HEK293 (cell line): Measurements from ENCODE around the gene CDIPT.
"Not testable (repeated sequence)": the region's sequence is repeated elsewhere in the genome, so short reads cannot be mapped to it uniquely, and the experiment has no call there.

Source experiments
- CTCF ChIA-PET: fragments of 350-600 bp; formaldehyde crosslinking; extraction: SDS; loops from one replicate; lab custom pipeline; 2021; ENCODE audit warnings: antibody characterized with exemption; lab: Yijun Ruan, JAX
- POLR2A ChIA-PET: fragments of 300-600 bp; formaldehyde crosslinking; extraction: SDS; loops from one replicate; lab custom pipeline; 2020; ENCODE audit warnings: antibody characterized with exemption, inconsistent platforms; lab: Yijun Ruan, JAX
- H3K27ac ChIP-seq: fragments of 200-500 bp; sonication (Bioruptor generic); 2 replicates; pipeline ENCODE4 v1.5.1; 2014; ENCODE audit warnings: low read depth, low read length, control low read depth, inconsistent platforms; ENCODE audit errors: extremely low read depth
- H3K36me3 ChIP-seq, 2 experiments: fragments of 200-500 bp in 1 of 2; sonication (Bioruptor generic) in 1 of 2; 1 replicate in 1 of 2; 2 replicates in 1 of 2; pipeline ENCODE4 v1.5.1; 2014 to 2017; ENCODE audit warnings: inconsistent platforms in 2 of 2, low read length in 2 of 2; ENCODE audit not compliant: control insufficient read depth in 2 of 2, insufficient read depth in 1 of 2
- H3K4me1 ChIP-seq: fragments of 200-500 bp; sonication (Bioruptor generic); 2 replicates; pipeline ENCODE4 v1.5.1; 2014; ENCODE audit warnings: mild to moderate bottlenecking, low read length, inconsistent platforms; ENCODE audit not compliant: control insufficient read depth, insufficient read depth
- H3K4me3 ChIP-seq: 2 replicates; pipeline ENCODE4 v1.5.1; 2011; ENCODE audit warnings: low read depth, mild to moderate bottlenecking, control low read depth, low read length, moderate library complexity
- H3K9me3 ChIP-seq: fragments of 200-500 bp; sonication (Bioruptor generic); 2 replicates; pipeline ENCODE4 v1.5.1; 2014; ENCODE audit warnings: low read depth, low read length, inconsistent platforms; ENCODE audit not compliant: control insufficient read depth, insufficient read depth
- IKZF3 ChIP-seq: fragments of 450-650 bp; IDR thresholded peaks from 2 replicates; pipeline ENCODE4 v1.5.0; 2018; ENCODE audit warnings: missing biosample characterization, mild to moderate bottlenecking, missing genetic modification characterization, moderate library complexity
- KLF10 ChIP-seq: fragments of 450-650 bp; IDR thresholded peaks from 2 replicates; pipeline ENCODE4 v1.5.1; 2018; ENCODE audit warnings: missing biosample characterization, mild to moderate bottlenecking, missing genetic modification characterization
- MZF1 ChIP-seq: fragments of 450-650 bp; formaldehyde crosslinking; IDR thresholded peaks from 2 replicates; pipeline ENCODE4 v1.5.1; 2017; ENCODE audit warnings: missing biosample characterization, missing genetic modification characterization, borderline replicate concordance
- REST ChIP-seq: fragments of 450-650 bp; formaldehyde crosslinking; IDR thresholded peaks from 2 replicates; pipeline ENCODE4 v1.5.1; 2016; ENCODE audit warnings: missing biosample characterization, missing genetic modification characterization
- TCF7L2 ChIP-seq: IDR thresholded peaks from 2 replicates; pipeline ENCODE4 v1.6.1; 2011; ENCODE audit warnings: low read depth, mild to moderate bottlenecking, inconsistent platforms, low read length, moderate library complexity, borderline replicate concordance
- WT1 ChIP-seq: fragments of 450-650 bp; formaldehyde crosslinking; IDR thresholded peaks from 2 replicates; pipeline ENCODE4 v1.5.1; 2016; ENCODE audit warnings: missing biosample characterization, missing genetic modification characterization
- ZBTB21 ChIP-seq: fragments of 450-650 bp; formaldehyde crosslinking; IDR thresholded peaks from 2 replicates; pipeline ENCODE4 v1.5.1; 2017; ENCODE audit warnings: missing biosample characterization, missing genetic modification characterization
- ZIC2 ChIP-seq: fragments of 450-650 bp; formaldehyde crosslinking; IDR thresholded peaks from 2 replicates; pipeline ENCODE4 v1.5.1; 2016; ENCODE audit warnings: missing biosample characterization, missing genetic modification characterization
- ZNF114 ChIP-seq: fragments of 450-650 bp; formaldehyde crosslinking; IDR thresholded peaks from 2 replicates; pipeline ENCODE4 v1.5.0; 2017; ENCODE audit warnings: missing biosample characterization, missing genetic modification characterization
- ZNF121 ChIP-seq: fragments of 450-650 bp; formaldehyde crosslinking; IDR thresholded peaks from 2 replicates; pipeline ENCODE4 v1.5.1; 2016; ENCODE audit warnings: missing biosample characterization, missing genetic modification characterization
- ZNF157 ChIP-seq: fragments of 450-650 bp; formaldehyde crosslinking; IDR thresholded peaks from 2 replicates; pipeline ENCODE4 v1.5.1; 2016; ENCODE audit warnings: missing biosample characterization, missing genetic modification characterization
- ZNF16 ChIP-seq: fragments of 450-650 bp; formaldehyde crosslinking; IDR thresholded peaks from 2 replicates; pipeline ENCODE4 v1.5.1; 2016; ENCODE audit warnings: low read depth, missing biosample characterization, missing genetic modification characterization
- ZNF23 ChIP-seq: fragments of 450-650 bp; formaldehyde crosslinking; IDR thresholded peaks from 2 replicates; pipeline ENCODE4 v1.5.1; 2016; ENCODE audit warnings: missing biosample characterization, missing genetic modification characterization, borderline replicate concordance
- ZNF266 ChIP-seq: fragments of 450-650 bp; formaldehyde crosslinking; IDR thresholded peaks from 2 replicates; pipeline ENCODE4 v1.5.1; 2016; ENCODE audit warnings: missing biosample characterization, missing genetic modification characterization, low read depth
- ZNF350 ChIP-seq: fragments of 450-650 bp; formaldehyde crosslinking; IDR thresholded peaks from 2 replicates; pipeline ENCODE4 v1.5.0; 2017; ENCODE audit warnings: missing biosample characterization, mild to moderate bottlenecking, missing genetic modification characterization
- ZNF416 ChIP-seq: fragments of 450-650 bp; formaldehyde crosslinking; IDR thresholded peaks from 2 replicates; pipeline ENCODE4 v1.5.1; 2016; ENCODE audit warnings: missing biosample characterization, missing genetic modification characterization
- ZNF48 ChIP-seq: fragments of 450-650 bp; formaldehyde crosslinking; IDR thresholded peaks from 2 replicates; pipeline ENCODE4 v1.5.1; 2016; ENCODE audit warnings: missing biosample characterization, missing genetic modification characterization
- ZNF510 ChIP-seq: fragments of 450-650 bp; formaldehyde crosslinking; IDR thresholded peaks from 2 replicates; pipeline ENCODE4 v1.5.1; 2018; ENCODE audit warnings: mild to moderate bottlenecking, missing genetic modification characterization, missing biosample characterization; ENCODE audit not compliant: insufficient replicate concordance
- ZNF544 ChIP-seq: fragments of 450-650 bp; formaldehyde crosslinking; IDR thresholded peaks from 2 replicates; pipeline ENCODE4 v1.5.0; 2017; ENCODE audit warnings: missing biosample characterization, missing genetic modification characterization
- ZNF548 ChIP-seq: fragments of 450-650 bp; formaldehyde crosslinking; IDR thresholded peaks from 2 replicates; pipeline ENCODE4 v1.5.1; 2016; ENCODE audit warnings: missing biosample characterization, missing genetic modification characterization
- ZNF560 ChIP-seq: fragments of 450-650 bp; formaldehyde crosslinking; IDR thresholded peaks from 2 replicates; pipeline ENCODE4 v1.5.1; 2017; ENCODE audit warnings: missing biosample characterization, missing genetic modification characterization, borderline replicate concordance
- ZNF561 ChIP-seq: fragments of 450-650 bp; IDR thresholded peaks from 2 replicates; pipeline ENCODE4 v1.5.1; 2018; ENCODE audit warnings: missing biosample characterization, missing genetic modification characterization, borderline replicate concordance
- ZNF571 ChIP-seq: fragments of 450-650 bp; formaldehyde crosslinking; IDR thresholded peaks from 2 replicates; pipeline ENCODE4 v1.5.0; 2017; ENCODE audit warnings: missing biosample characterization, missing genetic modification characterization
- ZNF626 ChIP-seq: fragments of 450-650 bp; sonication (Bioruptor Pico); formaldehyde crosslinking; IDR thresholded peaks from 2 replicates; pipeline ENCODE4 v1.5.1; 2018; ENCODE audit warnings: missing biosample characterization, missing genetic modification characterization, inconsistent platforms
- ZSCAN30 ChIP-seq: fragments of 450-650 bp; IDR thresholded peaks from 2 replicates; pipeline ENCODE4 v1.5.1; 2018; ENCODE audit warnings: missing biosample characterization, mild to moderate bottlenecking, missing genetic modification characterization, moderate library complexity

CDIPT gene

DNA sequence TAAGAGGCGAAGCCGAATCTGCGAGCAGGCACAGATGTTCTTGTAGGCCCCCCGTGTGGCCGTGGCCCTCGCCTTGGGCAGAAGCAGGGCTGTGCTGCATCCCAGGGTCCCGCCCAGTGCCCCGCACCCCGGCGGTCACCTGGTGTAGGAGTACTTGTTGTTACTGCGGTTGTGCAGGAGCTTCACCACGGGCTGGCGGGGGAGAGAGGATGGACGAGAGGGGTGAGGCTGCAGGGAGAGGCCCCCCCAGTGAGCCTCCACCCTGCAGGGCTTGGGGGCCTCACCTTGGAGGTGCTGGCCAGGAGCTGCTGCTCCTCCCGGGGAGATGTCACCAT lies 48.6 kb upstream of the CDIPT start:
- POLR2A ChIA-PET = interaction anchor here (0.5 to 2.1 kb wide), 5 partner anchors 13 to 1064 kb away, joined by 3 to 9 read pairs (median 3); partner anchors contain the start of genes KCTD13 and SEZ6L2
- CTCF ChIA-PET = interaction anchor here (0.6 to 0.9 kb wide), 3 partner anchors 12 to 61 kb away, joined by 3 read pairs; no protein-coding TSS in a partner anchor
- no peak overlapping the region for H3K4me3 ChIP-seq

GRCh38 chr16:29910819-29911675 lies 48.0 kb upstream of the CDIPT start:
- Histone ChIP-seq H3K9me3 (no peaks in the 10 kb centered on the region), H3K4me1 (no peaks in the 10 kb centered on the region), H3K36me3 (peaks cover 0 to 14% of the 10 kb centered on the region in 2 experiments; a peak in 2 of 3 replicates), H3K4me3 (no peak overlapping the region), H3K27ac (no peak overlapping the region)
- POLR2A ChIA-PET = interaction anchor here (2.1 kb wide), 2 partner anchors 12 to 15 kb away, joined by 5 to 9 read pairs; partner anchors contain the start of genes KCTD13 and SEZ6L2
- CTCF ChIA-PET = interaction anchor here (0.6 to 1.1 kb wide), 3 partner anchors 9 to 62 kb away, joined by 3 to 4 read pairs (median 3); no protein-coding TSS in a partner anchor
- TF ChIP-seq ZNF121 (tag by site-specific recombination) (no peak), ZSCAN30 (tag by site-specific recombination) (no peak), ZNF571 (tag by site-specific recombination) (no peak), ZNF16 (no peak), ZNF548 (tag by site-specific recombination) (no peak), KLF10 (no peak), ZNF350 (tag by site-specific recombination) (no peak), ZNF510 (tag by site-specific recombination) (no peak), ZNF266 (no peak), ZNF626 (no peak), ZNF560 (tag by site-specific recombination) (no peak), ZNF23 (tag by site-specific recombination) (no peak), ZBTB21 (tag by site-specific recombination) (no peak)

More for the DNA sequence above, 48.6 kb upstream of the CDIPT start:
- Histone ChIP-seq H3K36me3 (peaks cover 0 to 14% of the 10 kb centered on the region in 2 experiments; a peak in 2 of 3 replicates), H3K27ac (no peak overlapping the region), H3K4me1 (no peaks in the 10 kb centered on the region), H3K9me3 (no peaks in the 10 kb centered on the region)
- TF ChIP-seq ZNF157 = no peak
- peak; percentile 49 for TF ChIP-seq ZIC2

DNA sequence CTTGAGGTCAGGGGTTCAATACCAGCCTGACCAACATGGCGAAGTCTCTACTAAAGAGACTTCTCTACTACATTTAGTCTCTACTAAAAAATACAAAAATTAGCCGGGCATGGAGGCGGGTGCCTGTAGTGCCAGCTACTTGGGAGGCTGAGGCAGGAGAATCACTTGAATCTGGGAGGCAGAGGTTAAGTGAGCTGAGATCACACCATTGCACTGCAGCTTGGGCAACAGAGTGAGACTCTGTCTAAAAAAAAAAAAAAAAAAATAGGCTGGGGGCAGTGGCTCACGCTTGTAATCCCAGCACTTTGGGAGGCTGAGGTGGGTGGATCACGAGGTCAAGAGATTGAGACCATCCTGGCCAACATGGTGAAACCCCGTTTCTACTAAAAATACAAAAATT lies 46.8 kb upstream of the CDIPT start:
- H3K27ac ChIP-seq, H3K36me3 ChIP-seq, H3K9me3 ChIP-seq, H3K4me3 ChIP-seq, H3K4me1 ChIP-seq: not testable (repeated sequence)
- ChIA-PET CTCF (interaction anchor here (0.6 kb wide), 1 partner anchor 62 kb away, joined by 4 read pairs; no protein-coding TSS in a partner anchor), POLR2A (interaction anchor here (0.8 to 1.1 kb wide), 3 partner anchors 9 to 50 kb away, joined by 3 to 4 read pairs (median 3); partner anchors contain the start of genes ASPHD1 and SEZ6L2)

GRCh38 chr16:29909391-29909790 lies 46.4 kb upstream of the CDIPT start:
- Histone ChIP-seq H3K4me1 (no peaks in the 10 kb centered on the region), H3K4me3 (no peak overlapping the region), H3K36me3 (peaks cover 0 to 5% of the 10 kb centered on the region in 2 experiments; a peak in 2 of 3 replicates), H3K9me3 (no peaks in the 10 kb centered on the region), H3K27ac (no peak overlapping the region)
- ChIA-PET POLR2A (interaction anchor here (0.8 to 1.1 kb wide), 5 partner anchors 9 to 105 kb away, joined by 3 to 4 read pairs (median 3); partner anchors contain the start of genes ASPHD1 and SEZ6L2), CTCF (interaction anchor here (0.9 to 1.5 kb wide), 2 partner anchors 61 to 97 kb away, joined by 4 to 7 read pairs; no protein-coding TSS in a partner anchor)
- TF ChIP-seq ZNF544 (tag by site-specific recombination) = no peak
- TF ChIP-seq MZF1 (tag by site-specific recombination) = no peak
- no peak for TF ChIP-seq TCF7L2
- TF ChIP-seq ZNF561 = no peak
- TF ChIP-seq ZNF114 (tag by site-specific recombination) = no peak
- TF ChIP-seq ZNF16 = no peak
- no peak for TF ChIP-seq IKZF3 (tag by site-specific recombination)
- TF ChIP-seq WT1 (tag by site-specific recombination) = no peak
- no peak for TF ChIP-seq ZNF48 (tag by site-specific recombination)
- TF ChIP-seq ZNF350 (tag by site-specific recombination) = no peak
- TF ChIP-seq ZNF416 = no peak
- TF ChIP-seq REST (tag by site-specific recombination) = no peak
- TF ChIP-seq ZIC2 = no peak
